ENCODE results near the gene C16orf78.

The C16orf78 gene

DNA sequence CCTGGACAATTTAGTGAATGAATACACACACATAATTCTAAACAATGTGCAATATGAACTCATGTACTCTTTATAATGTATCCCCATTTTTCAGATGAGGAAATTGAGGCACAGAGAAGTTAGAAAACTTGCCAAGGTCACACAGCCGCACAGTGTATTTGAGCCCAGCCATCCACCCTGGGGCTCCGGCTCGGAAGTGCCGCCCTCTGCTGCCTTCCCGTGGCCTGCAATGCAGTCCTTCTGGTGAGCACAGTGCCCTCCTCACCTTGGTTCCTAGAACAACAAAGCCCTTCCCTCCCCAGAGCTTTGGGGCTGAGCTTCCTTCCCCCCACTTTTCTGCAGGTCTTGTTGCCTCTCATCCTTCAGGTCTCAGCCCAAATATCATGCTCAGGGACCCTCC is 63.7 kb downstream of the C16orf78 start:
- no peaks in the 10 kb centered on the region for H3K4me1 ChIP-seq
- no peaks in the 10 kb centered on the region for H3K9me3 ChIP-seq
- in situ Hi-C loops (cut with MboI; ENCODE audit: low sequenced_read_pairs), result no loop called here
- no peak for DNase-seq (ENCODE audit: low spot score in 2 of 2)
- no peaks in the 10 kb centered on the region for H3K27me3 ChIP-seq (ENCODE audit: low read depth)
- H3K36me3 ChIP-seq (replicated peaks), result no peaks in the 10 kb centered on the region
- no peak overlapping the region for H3K4me3 ChIP-seq

DNA sequence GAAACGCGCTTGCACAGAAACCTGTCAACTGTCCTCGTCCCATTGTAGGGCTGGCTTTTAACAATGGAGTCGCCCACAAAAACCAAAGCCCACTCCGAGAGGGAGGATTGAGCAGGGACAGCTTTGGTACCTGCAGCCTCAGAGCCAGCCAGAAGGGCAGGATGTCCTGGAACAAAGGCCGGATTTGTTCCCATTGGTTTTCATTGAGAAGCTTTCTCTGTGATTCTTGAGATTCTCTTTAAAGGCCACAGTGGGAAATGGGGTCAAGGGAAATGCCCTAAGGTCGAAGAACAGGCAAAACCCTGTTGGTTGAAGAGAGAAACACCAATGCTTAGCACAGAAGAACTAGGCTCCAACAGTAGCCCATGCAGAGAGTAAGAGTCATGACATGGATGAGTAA is 65.4 kb downstream of the C16orf78 start:
- no peaks in the 10 kb centered on the region for H3K9me3 ChIP-seq
- in situ Hi-C loops (cut with MboI; ENCODE audit: low sequenced_read_pairs), result no loop called here
- H3K27me3 ChIP-seq (ENCODE audit: low read depth), result no peaks in the 10 kb centered on the region
- H3K36me3 ChIP-seq (replicated peaks), result no peaks in the 10 kb centered on the region
- DNase-seq (ENCODE audit: low spot score in 2 of 2), result no peak
- no peak overlapping the region for H3K4me3 ChIP-seq
- no peaks in the 10 kb centered on the region for H3K4me1 ChIP-seq

DNA sequence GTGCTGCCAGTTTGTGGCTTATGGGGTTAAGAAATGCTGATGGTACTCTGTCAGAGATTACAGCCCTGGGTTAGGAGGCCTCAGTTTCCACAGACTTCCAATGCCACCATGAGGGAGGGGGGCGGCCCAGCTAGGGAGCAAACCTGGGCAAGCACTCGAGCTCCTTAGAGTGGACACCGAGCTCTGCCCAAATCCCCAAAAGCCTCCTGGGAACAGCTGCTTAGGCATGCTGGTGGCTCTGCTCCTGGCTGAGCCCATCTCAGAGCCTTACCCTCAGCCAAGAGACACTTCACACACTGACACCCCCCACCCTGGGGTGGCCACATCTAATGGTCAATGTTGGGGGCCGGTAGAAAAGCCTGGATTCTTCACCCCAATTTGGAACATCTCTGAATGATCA is 66.1 kb downstream of the C16orf78 start:
- H3K36me3 ChIP-seq (replicated peaks), result no peaks in the 10 kb centered on the region
- DNase-seq (ENCODE audit: low spot score in 2 of 2), result no peak
- H3K4me3 ChIP-seq, result no peak overlapping the region
- no peaks in the 10 kb centered on the region for H3K4me1 ChIP-seq
- in situ Hi-C loops (cut with MboI; ENCODE audit: low sequenced_read_pairs), result no loop called here
- H3K27me3 ChIP-seq (ENCODE audit: low read depth), result no peaks in the 10 kb centered on the region
- H3K9me3 ChIP-seq, result no peaks in the 10 kb centered on the region

GRCh38 chr16:49440156-49441065 is 66.8 kb downstream of the C16orf78 start:
- peaks cover under 1% of the 10 kb centered on the region; the same call in 1 of the 2 replicates for H3K4me1 ChIP-seq
- in situ Hi-C loops (cut with MboI; ENCODE audit: low sequenced_read_pairs), result no loop called here
- H3K27me3 ChIP-seq (ENCODE audit: low read depth), result no peaks in the 10 kb centered on the region
- no peaks in the 10 kb centered on the region for H3K9me3 ChIP-seq
- H3K36me3 ChIP-seq (replicated peaks), result no peaks in the 10 kb centered on the region
- no peak overlapping the region for H3K4me3 ChIP-seq
- no peak for DNase-seq (ENCODE audit: low spot score in 2 of 2)

DNA sequence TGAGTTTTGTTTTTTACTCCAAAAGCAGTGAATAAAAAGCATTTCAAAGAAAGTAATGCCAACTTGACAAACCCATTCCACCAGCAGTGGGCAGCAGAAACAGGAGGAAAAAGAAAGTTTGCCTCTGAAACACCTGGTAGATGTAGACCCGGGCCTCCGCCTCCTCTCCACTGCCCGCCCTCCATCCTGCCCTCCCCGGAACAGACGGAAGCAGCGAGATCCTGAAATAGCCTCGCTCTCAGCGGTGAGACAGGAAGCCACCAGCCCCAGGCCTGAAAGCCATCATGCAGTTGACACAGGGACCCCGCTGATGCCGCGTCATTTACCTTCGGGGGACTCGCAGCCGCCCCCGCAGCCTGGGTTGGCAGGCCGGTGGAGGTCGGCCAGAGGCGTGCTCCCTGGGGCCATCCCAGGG is 67.8 kb downstream of the C16orf78 start:
- H3K4me3 ChIP-seq, result no peak overlapping the region
- no peaks in the 10 kb centered on the region for H3K9me3 ChIP-seq
- peaks cover 10% of the 10 kb centered on the region for H3K4me1 ChIP-seq
- no peaks in the 10 kb centered on the region for H3K27me3 ChIP-seq (ENCODE audit: low read depth)
- H3K36me3 ChIP-seq (replicated peaks), result no peaks in the 10 kb centered on the region
- DNase-seq (ENCODE audit: low spot score in 2 of 2), result no peak
- in situ Hi-C loops (cut with MboI; ENCODE audit: low sequenced_read_pairs), result no loop called here

- in situ Hi-C loops (cut with MboI; ENCODE audit: low sequenced_read_pairs), result no loop called here
- Histone ChIP-seq H3K4me1 (peaks cover 10% of the 10 kb centered on the region), H3K9me3 (no peaks in the 10 kb centered on the region), H3K27me3 (ENCODE audit: low read depth) (no peaks in the 10 kb centered on the region), H3K36me3 (replicated peaks) (no peaks in the 10 kb centered on the region), H3K4me3 (no peak overlapping the region)
- no peak for DNase-seq (ENCODE audit: low spot score in 2 of 2)
Measured at GRCh38 chr16:49442805-49443204, 69.2 kb downstream of the C16orf78 start.

- H3K36me3 ChIP-seq (replicated peaks), result no peaks in the 10 kb centered on the region
Measured at GRCh38 chr16:49443576-49443975, 70.0 kb downstream of the C16orf78 start.

GRCh38 chr16:49446805-49447204 is 73.2 kb downstream of the C16orf78 start:
- in situ Hi-C loops (cut with MboI; ENCODE audit: low sequenced_read_pairs), result no loop called here
- Histone ChIP-seq H3K4me3 (no peak overlapping the region), H3K36me3 (replicated peaks) (no peaks in the 10 kb centered on the region), H3K9me3 (no peaks in the 10 kb centered on the region), H3K4me1 (peaks cover 10% of the 10 kb centered on the region), H3K27me3 (ENCODE audit: low read depth) (no peaks in the 10 kb centered on the region)
- DNase-seq (ENCODE audit: low spot score in 2 of 2), result no peak

More at GRCh38 chr16:49443576-49443975, 70.0 kb downstream of the C16orf78 start:
- no peak for DNase-seq (ENCODE audit: low spot score in 2 of 2)
- H3K27me3 ChIP-seq (ENCODE audit: low read depth), result no peaks in the 10 kb centered on the region
- peaks cover 10% of the 10 kb centered on the region for H3K4me1 ChIP-seq
- in situ Hi-C loops (cut with MboI; ENCODE audit: low sequenced_read_pairs), result no loop called here
- no peaks in the 10 kb centered on the region for H3K9me3 ChIP-seq
- no peak overlapping the region for H3K4me3 ChIP-seq

Measured in HAP-1 (cell line).